PC-9 (cell line): ENCODE data around the gene NUDT17.

Source experiments
- EZH2 ChIP-seq: fragments of 200-600 bp; sonication (generic); IDR thresholded peaks from 2 replicates; pipeline ENCODE4 v1.8.0; 2017; ENCODE audit warnings: antibody characterized with exemption, low read depth
- TF ChIP-seq, protein P1 (sequence below): fragments of 200-600 bp; sonication (generic); conservative IDR thresholded peaks from 2 replicates; pipeline ENCODE4 v1.6.1; 2017; ENCODE audit warnings: mixed run types, antibody characterized with exemption, mild to moderate bottlenecking, moderate library complexity

- TF ChIP-seq, protein P1, sequence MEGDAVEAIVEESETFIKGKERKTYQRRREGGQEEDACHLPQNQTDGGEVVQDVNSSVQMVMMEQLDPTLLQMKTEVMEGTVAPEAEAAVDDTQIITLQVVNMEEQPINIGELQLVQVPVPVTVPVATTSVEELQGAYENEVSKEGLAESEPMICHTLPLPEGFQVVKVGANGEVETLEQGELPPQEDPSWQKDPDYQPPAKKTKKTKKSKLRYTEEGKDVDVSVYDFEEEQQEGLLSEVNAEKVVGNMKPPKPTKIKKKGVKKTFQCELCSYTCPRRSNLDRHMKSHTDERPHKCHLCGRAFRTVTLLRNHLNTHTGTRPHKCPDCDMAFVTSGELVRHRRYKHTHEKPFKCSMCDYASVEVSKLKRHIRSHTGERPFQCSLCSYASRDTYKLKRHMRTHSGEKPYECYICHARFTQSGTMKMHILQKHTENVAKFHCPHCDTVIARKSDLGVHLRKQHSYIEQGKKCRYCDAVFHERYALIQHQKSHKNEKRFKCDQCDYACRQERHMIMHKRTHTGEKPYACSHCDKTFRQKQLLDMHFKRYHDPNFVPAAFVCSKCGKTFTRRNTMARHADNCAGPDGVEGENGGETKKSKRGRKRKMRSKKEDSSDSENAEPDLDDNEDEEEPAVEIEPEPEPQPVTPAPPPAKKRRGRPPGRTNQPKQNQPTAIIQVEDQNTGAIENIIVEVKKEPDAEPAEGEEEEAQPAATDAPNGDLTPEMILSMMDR = no peak
- TF ChIP-seq EZH2 = no peak
These were observed 41.4 kb downstream of the NUDT17 start for GRCh38 chr1:145886816-145887215.
